Hypothalamus (tissue), 51 donors: ENCODE data around the gene SOX1.

Experiments used
- DNase-seq, 51 donors: peaks; one replicate each; lab custom pipeline; 2025; lab: John Stamatoyannopoulos, UW

Gene SOX1

GRCh38 chr13:112058519-112058873 is 8.5 kb upstream of the SOX1 start:
- no peak for DNase-seq

- DNase-seq, result no peak
Measured at GRCh38 chr13:112058941-112059340, 8.0 kb upstream of the SOX1 start.

GRCh38 chr13:112059457-112060281 is 7.3 kb upstream of the SOX1 start:
- DNase-seq, result no peak

GRCh38 chr13:112060282-112060830 is 6.6 kb upstream of the SOX1 start:
- no peak for DNase-seq

GRCh38 chr13:112060899-112061366 is 6.0 kb upstream of the SOX1 start:
- DNase-seq, result no peak

GRCh38 chr13:112061367-112062061 is 5.4 kb upstream of the SOX1 start:
- DNase-seq, result no peak

- DNase-seq, result peak in 1 of 51 donors; percentile 45
Measured at GRCh38 chr13:112062072-112062567, 4.8 kb upstream of the SOX1 start.

GRCh38 chr13:112062571-112063570 is 4.1 kb upstream of the SOX1 start:
- peak in 3 of 51 donors; percentile 39 to 47 (median 42) for DNase-seq

GRCh38 chr13:112063807-112064206 is 3.1 kb upstream of the SOX1 start:
- no peak for DNase-seq

GRCh38 chr13:112064222-112064621 is 2.7 kb upstream of the SOX1 start:
- no peak for DNase-seq

GRCh38 chr13:112065521-112065866 is 1.5 kb upstream of the SOX1 start:
- DNase-seq, result no peak

GRCh38 chr13:112065867-112066623 is 904 bp upstream of the SOX1 start:
- DNase-seq, result peak in 1 of 51 donors; percentile 75

- peak in 39 of 51 donors; percentile 29 to 91 (median 76) for DNase-seq
Measured at GRCh38 chr13:112066624-112067004, 335 bp upstream of the SOX1 start.

- DNase-seq, result peak in 2 of 51 donors; percentile 39 to 51
Measured at GRCh38 chr13:112067871-112068539, 1.1 kb downstream of the SOX1 start.

GRCh38 chr13:112068540-112069060 is 1.7 kb downstream of the SOX1 start:
- no peak for DNase-seq

GRCh38 chr13:112069061-112069844 is 2.3 kb downstream of the SOX1 start:
- DNase-seq, result no peak

- no peak for DNase-seq
Measured at GRCh38 chr13:112069845-112070251, 2.9 kb downstream of the SOX1 start.
